WI38 (cell line): Measurements from ENCODE around the gene GTF3C1.

Experiments
- H3K4me3 ChIP-seq: 2 replicates; pipeline ENCODE4 v1.5.1; 2011; ENCODE audit warnings: low read depth, mild to moderate bottlenecking, control low read depth, low read length
- TF ChIP-seq, protein P1 (sequence below): IDR thresholded peaks from 2 replicates; pipeline ENCODE4 v1.5.1; 2012; ENCODE audit warnings: low read depth, mild to moderate bottlenecking, control low read depth, low read length

GTF3C1 gene

DNA sequence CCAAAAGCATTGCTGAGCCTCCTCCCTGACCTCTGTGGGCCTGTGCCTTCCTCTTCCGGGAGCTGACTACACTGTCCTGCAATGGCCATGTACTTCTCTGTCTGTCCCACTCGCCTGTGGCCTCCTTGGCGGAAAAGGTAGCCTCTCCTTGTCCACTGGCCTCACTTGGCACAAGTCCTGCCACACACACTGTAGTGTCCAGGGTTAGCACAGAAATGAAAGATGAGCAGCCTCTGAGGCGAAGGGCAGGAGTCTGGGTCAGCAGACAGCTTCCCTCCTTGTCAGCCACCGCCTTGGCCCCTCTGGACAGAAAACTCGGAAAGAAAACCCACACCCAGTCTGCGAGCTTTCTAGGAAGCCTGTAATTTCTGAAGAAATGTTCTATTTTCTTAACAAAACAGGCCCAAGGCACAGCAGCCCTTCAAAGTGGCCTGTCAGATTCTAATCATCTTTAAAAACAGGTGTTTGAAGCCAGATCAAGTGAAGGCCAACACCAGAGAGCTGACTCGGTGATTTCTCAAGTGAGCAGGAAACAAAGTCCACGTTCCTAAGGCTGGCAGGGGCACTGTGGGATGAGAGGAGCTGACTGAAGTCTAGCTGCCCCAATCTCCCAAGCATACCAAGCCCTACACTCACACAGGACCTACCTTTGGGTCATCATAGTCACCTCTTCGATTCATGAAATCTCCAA, 67.2 kb downstream of the GTF3C1 start:
- H3K4me3 ChIP-seq, result no peak overlapping the region
- TF ChIP-seq, protein P1, sequence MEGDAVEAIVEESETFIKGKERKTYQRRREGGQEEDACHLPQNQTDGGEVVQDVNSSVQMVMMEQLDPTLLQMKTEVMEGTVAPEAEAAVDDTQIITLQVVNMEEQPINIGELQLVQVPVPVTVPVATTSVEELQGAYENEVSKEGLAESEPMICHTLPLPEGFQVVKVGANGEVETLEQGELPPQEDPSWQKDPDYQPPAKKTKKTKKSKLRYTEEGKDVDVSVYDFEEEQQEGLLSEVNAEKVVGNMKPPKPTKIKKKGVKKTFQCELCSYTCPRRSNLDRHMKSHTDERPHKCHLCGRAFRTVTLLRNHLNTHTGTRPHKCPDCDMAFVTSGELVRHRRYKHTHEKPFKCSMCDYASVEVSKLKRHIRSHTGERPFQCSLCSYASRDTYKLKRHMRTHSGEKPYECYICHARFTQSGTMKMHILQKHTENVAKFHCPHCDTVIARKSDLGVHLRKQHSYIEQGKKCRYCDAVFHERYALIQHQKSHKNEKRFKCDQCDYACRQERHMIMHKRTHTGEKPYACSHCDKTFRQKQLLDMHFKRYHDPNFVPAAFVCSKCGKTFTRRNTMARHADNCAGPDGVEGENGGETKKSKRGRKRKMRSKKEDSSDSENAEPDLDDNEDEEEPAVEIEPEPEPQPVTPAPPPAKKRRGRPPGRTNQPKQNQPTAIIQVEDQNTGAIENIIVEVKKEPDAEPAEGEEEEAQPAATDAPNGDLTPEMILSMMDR, result no peak

DNA sequence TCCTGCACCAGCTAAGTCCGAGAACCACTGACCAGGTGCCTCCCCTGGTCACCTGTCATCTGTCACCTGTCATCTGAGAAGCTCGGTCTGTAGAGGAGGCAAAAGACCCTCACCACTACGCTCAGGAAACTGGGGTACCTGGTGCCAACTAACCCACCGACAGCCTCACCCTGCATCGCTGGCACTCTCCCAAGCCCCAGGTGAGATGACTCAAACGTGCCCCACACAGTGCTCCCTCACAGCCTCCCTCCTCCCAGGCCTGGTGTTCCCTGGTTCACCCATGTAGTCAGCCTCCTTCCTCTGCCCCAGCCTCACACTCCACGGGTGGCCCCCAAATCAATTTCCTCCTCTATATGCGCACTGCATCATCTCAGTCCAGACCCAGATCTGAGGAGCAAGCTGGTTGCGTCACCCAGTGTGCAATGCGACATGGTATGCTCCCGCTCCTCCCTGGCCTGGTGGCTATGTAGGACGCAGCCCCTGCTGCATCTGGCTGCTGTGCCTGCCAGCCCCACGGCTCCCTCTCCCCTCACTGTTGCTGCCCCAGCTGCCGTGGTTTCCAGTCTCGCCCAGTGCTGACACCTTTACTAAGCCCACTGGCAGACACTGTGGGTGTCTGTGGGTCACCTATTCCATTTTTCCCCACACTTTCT, 68.3 kb downstream of the GTF3C1 start:
- H3K4me3 ChIP-seq, result no peak overlapping the region
- TF ChIP-seq, protein P1, result no peak

DNA sequence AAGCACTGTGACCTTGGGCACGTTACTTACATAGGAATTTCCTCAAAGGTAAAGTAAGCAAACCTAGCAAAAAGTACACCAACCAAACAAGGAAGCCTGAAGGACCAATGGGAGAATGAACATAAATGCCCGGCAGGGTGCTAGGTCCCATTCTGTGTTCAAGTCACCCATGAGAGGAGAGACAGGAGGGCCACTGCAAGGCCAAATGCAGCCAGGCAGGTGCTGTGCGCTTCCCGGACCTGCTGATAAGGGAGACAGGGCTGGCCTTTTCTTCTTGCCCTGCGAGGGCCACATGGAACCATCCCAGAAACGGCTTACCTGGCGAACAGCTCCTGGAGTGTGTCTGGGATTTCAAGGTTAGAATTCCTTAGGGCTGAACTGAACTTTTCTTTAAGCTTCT, 69.0 kb downstream of the GTF3C1 start:
- TF ChIP-seq, protein P1, result no peak
- no peak overlapping the region for H3K4me3 ChIP-seq

DNA sequence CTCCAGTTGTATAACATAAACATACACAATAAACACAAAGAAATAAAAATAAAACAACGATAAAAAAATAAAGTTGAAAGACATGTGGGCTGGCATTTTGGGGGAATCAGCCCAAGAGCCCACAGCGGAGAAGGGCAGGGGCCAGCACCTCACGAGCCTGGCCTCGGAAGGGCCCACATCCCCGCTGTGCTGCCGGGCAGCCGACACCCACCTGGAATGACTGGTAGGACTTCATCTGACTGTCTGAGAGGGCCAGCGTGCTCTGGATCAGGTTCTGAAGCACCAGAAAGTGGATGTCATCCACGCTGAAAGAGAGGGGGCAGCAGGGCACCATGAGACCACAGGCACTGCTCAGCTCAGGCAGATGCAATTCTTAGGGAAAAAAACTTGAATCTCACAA, 73.5 kb downstream of the GTF3C1 start:
- H3K4me3 ChIP-seq, result no peak overlapping the region
- TF ChIP-seq, protein P1, result no peak

DNA sequence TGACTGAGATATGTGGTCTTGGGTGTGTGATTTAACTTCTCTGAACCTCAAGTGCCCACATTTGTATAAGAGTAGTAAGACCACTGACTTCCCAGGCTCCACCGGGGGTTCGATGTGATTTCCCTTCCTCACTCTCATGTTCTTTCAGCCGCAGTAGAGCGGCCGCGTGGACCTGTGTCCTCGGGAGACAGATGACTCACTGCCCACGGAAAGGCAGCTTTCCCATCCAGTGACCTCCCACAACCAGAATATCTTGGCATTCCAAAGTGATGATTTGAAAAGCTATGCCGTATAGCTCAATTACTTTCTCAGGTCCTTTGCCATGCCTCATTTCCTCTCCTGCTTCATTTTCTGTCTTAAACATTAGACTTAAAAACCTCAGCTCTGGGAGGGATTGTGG, 74.2 kb downstream of the GTF3C1 start:
- TF ChIP-seq, protein P1, result no peak
- H3K4me3 ChIP-seq, result no peak overlapping the region

DNA sequence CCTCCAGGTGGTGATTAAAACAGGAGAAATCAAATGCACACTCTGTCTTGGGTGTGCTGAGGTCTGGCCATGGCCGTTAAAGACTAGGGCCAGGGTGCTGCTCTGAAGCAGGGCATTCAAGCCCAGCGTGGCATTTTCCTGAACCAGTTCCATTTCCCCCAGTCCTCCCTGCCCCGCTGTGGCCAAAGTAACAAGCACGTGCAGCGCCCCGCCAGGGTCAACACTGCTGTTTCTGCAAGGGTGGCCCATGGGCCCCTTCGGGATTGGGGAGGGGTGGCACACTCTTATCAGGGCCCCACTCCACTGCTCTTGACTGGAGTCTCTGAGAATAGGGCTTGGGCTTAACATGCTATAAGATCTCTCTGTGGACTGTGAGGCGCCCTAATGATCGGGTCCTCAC, 74.8 kb downstream of the GTF3C1 start:
- no peak overlapping the region for H3K4me3 ChIP-seq
- TF ChIP-seq, protein P1, result no peak

DNA sequence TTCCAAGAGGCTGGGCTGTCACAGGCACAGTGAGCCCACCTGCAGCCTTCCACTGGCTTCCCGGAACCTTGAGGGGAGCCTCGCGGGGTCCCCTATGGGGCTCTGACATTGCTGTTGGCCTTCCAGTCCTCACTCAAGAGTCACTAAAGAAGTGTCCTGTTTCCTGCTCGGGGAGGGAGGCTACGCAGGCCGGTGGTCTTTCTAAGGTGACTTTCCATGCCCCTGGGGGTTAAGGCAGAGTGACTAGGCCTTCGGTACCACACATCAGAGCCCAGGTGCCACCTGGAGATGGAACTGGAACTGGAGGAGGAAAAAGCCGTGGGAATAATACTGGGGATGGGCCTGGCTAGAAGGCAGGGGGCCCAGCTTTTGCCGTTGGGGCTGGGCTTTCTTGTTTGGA, 75.7 kb downstream of the GTF3C1 start:
- no peak overlapping the region for H3K4me3 ChIP-seq
- TF ChIP-seq, protein P1, result no peak
